Mesenchymal stem cell (in vitro differentiated cells and primary cell): Measurements from ENCODE around the gene CLASRP.

ENCODE experiments used
- DNase-seq: peaks from one replicate; pipeline ENCODE4 v3.0.0-alpha.2; 2013
- H2AFZ ChIP-seq: one replicate; pipeline ENCODE4 v1.6.1; 2013; ENCODE audit warnings: low read depth, mild to moderate bottlenecking, control low read depth, inconsistent platforms, low read length, moderate library complexity
- H2AK5ac ChIP-seq: 2 replicates; pipeline ENCODE4 v1.6.1; 2013; ENCODE audit warnings: low read length, moderate library complexity, mild to moderate bottlenecking, inconsistent platforms; ENCODE audit not compliant: severe bottlenecking
- H2BK120ac ChIP-seq: one replicate; pipeline ENCODE4 v1.6.1; 2013; ENCODE audit warnings: low read depth, mild to moderate bottlenecking, inconsistent platforms, low read length, moderate library complexity
- H2BK12ac ChIP-seq, 2 experiments: one replicate each; pipeline ENCODE4 v1.6.1; 2013; ENCODE audit warnings: inconsistent platforms in 2 of 2, low read length in 2 of 2, mild to moderate bottlenecking in 2 of 2, moderate library complexity in 2 of 2, control low read depth in 1 of 2
- H2BK15ac ChIP-seq: one replicate; pipeline ENCODE4 v1.6.1; 2013; ENCODE audit warnings: mild to moderate bottlenecking, low read depth, inconsistent platforms; ENCODE audit not compliant: poor library complexity, severe bottlenecking
- H2BK5ac ChIP-seq: 2 replicates; pipeline ENCODE4 v1.6.1; 2013; ENCODE audit warnings: low read depth, mild to moderate bottlenecking, low read length, control low read depth, inconsistent platforms; ENCODE audit not compliant: poor library complexity, severe bottlenecking
- H3K14ac ChIP-seq, 2 experiments: one replicate each; pipeline ENCODE4 v1.6.1; 2013; ENCODE audit warnings: inconsistent platforms in 2 of 2, low read length in 2 of 2, control low read depth in 1 of 2, mild to moderate bottlenecking in 1 of 2, moderate library complexity in 1 of 2
- H3K18ac ChIP-seq, 2 experiments: one replicate each; pipeline ENCODE4 v1.6.1; 2013; ENCODE audit warnings: inconsistent platforms in 2 of 2, low read length in 2 of 2, control low read depth in 1 of 2, low read depth in 1 of 2, mild to moderate bottlenecking in 1 of 2
- H3K23ac ChIP-seq, 2 experiments: one replicate each; pipeline ENCODE4 v1.6.1; 2013; ENCODE audit warnings: inconsistent platforms in 2 of 2, low read length in 2 of 2, mild to moderate bottlenecking in 2 of 2, moderate library complexity in 2 of 2, control low read depth in 1 of 2
- H3K27ac ChIP-seq: 2 replicates; pipeline ENCODE4 v1.5.1; 2013; ENCODE audit warnings: mild to moderate bottlenecking, moderate library complexity, low read length, control low read depth, inconsistent platforms; ENCODE audit not compliant: poor library complexity, severe bottlenecking
- H3K27me3 ChIP-seq, 2 experiments: 2 replicates each; pipeline versions ENCODE4 v1.6.1 to v1.7.0; 2013; ENCODE audit warnings: low read length in 2 of 2, mild to moderate bottlenecking in 2 of 2, moderate library complexity in 2 of 2, control low read depth in 1 of 2, inconsistent platforms in 1 of 2; ENCODE audit not compliant: control insufficient read depth in 1 of 2, insufficient read depth in 1 of 2
- H3K36me3 ChIP-seq, 2 experiments: 2 replicates each; pipeline versions ENCODE4 v1.6.1 to v1.7.0; 2013; ENCODE audit warnings: low read length in 2 of 2, control low read depth in 1 of 2, inconsistent platforms in 1 of 2, low read depth in 1 of 2, mild to moderate bottlenecking in 1 of 2; ENCODE audit not compliant: insufficient read depth in 2 of 2, control insufficient read depth in 1 of 2
- H3K4ac ChIP-seq, 2 experiments: one replicate each; pipeline ENCODE4 v1.6.1; 2013; ENCODE audit warnings: inconsistent platforms in 2 of 2, low read length in 2 of 2, mild to moderate bottlenecking in 2 of 2, moderate library complexity in 2 of 2, control low read depth in 1 of 2, low read depth in 1 of 2
- H3K4me1 ChIP-seq: 2 replicates; pipeline ENCODE4 v1.6.1; 2013; ENCODE audit warnings: low read depth, low read length, control low read depth; ENCODE audit not compliant: control insufficient read depth, insufficient read depth
- H3K4me2 ChIP-seq: 2 replicates; pipeline ENCODE4 v1.6.1; 2013; ENCODE audit warnings: low read length, mild to moderate bottlenecking, inconsistent platforms; ENCODE audit not compliant: poor library complexity, severe bottlenecking
- H3K4me3 ChIP-seq, 2 experiments: 2 replicates each; pipeline versions ENCODE4 v1.5.1 to v1.7.0; 2013; ENCODE audit warnings: low read length in 2 of 2, mild to moderate bottlenecking in 2 of 2, control low read depth in 1 of 2, low read depth in 1 of 2; ENCODE audit not compliant: insufficient read depth in 1 of 2
- H3K79me1 ChIP-seq: replicated peaks from 2 replicates; pipeline ENCODE4 v1.6.1; 2013; ENCODE audit warnings: mild to moderate bottlenecking, control low read depth, low read length, inconsistent platforms; ENCODE audit not compliant: poor library complexity, severe bottlenecking
- H3K9ac ChIP-seq: 2 replicates; pipeline ENCODE4 v1.7.0; 2013; ENCODE audit warnings: mild to moderate bottlenecking, low read length, moderate library complexity
- H3K9me3 ChIP-seq: 2 replicates; pipeline ENCODE4 v1.7.0; 2013; ENCODE audit warnings: mild to moderate bottlenecking, low read length; ENCODE audit not compliant: control insufficient read depth
- H4K8ac ChIP-seq: one replicate; pipeline ENCODE4 v1.6.1; 2013; ENCODE audit warnings: inconsistent platforms, mild to moderate bottlenecking, low read length, moderate library complexity
- H4K91ac ChIP-seq: one replicate; pipeline ENCODE4 v1.6.1; 2013; ENCODE audit warnings: mild to moderate bottlenecking, low read length, inconsistent platforms
- WGBS: methylation state at CpG from one replicate; pipeline ENCODE4 v1.1.7; 2013; ENCODE audit warnings: mixed read lengths; 5-methylcytosine and 5-hydroxymethylcytosine counted together

The CLASRP gene

DNA sequence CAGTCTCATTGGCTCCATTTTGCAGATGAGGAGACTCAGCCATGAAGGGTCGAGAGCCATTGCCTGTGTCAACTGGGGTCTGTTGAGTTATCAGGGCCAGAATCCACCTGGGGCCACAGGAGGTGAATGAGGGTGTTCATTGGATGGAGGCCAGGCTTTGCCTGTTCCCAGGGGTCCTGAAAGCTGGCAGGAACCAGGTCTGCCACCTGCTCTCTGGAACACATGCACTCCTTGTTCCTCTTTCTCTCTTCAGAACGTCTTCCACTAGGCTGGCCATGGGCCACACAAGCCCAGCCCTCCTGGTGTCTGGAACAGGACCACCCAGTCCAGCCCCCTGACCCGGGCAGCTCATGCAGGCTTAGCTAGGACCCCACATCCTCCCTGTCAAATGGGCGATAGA is 75.3 kb downstream of the CLASRP start:
- Histone ChIP-seq H3K4me3 (no peak overlapping the region), H3K27ac (no peak overlapping the region), H3K9ac (no peak overlapping the region), H3K4me2 (no peak overlapping the region), H2BK120ac (no peak overlapping the region), H3K36me3 (peaks cover 0 to 28% of the 10 kb centered on the region in 2 experiments), H2BK5ac (no peak overlapping the region), H4K8ac (no peak overlapping the region), H3K4me1 (peaks cover 27% of the 10 kb centered on the region), H2BK12ac (no peak overlapping the region), H3K79me1 (peaks cover 62% of the 10 kb centered on the region), H3K9me3 (no peaks in the 10 kb centered on the region), H2BK15ac (no peak overlapping the region), H4K91ac (no peak overlapping the region), H3K14ac (no peak overlapping the region), H3K4ac (no peak overlapping the region), H2AK5ac (no peak overlapping the region), H3K18ac (no peak overlapping the region), H3K23ac (no peak overlapping the region), H3K27me3 (no peaks in the 10 kb centered on the region), H2AFZ (no peak overlapping the region)
- DNase-seq = no peak
- WGBS = 97% methylated on average over 3 of the region's 4 CpGs

DNA sequence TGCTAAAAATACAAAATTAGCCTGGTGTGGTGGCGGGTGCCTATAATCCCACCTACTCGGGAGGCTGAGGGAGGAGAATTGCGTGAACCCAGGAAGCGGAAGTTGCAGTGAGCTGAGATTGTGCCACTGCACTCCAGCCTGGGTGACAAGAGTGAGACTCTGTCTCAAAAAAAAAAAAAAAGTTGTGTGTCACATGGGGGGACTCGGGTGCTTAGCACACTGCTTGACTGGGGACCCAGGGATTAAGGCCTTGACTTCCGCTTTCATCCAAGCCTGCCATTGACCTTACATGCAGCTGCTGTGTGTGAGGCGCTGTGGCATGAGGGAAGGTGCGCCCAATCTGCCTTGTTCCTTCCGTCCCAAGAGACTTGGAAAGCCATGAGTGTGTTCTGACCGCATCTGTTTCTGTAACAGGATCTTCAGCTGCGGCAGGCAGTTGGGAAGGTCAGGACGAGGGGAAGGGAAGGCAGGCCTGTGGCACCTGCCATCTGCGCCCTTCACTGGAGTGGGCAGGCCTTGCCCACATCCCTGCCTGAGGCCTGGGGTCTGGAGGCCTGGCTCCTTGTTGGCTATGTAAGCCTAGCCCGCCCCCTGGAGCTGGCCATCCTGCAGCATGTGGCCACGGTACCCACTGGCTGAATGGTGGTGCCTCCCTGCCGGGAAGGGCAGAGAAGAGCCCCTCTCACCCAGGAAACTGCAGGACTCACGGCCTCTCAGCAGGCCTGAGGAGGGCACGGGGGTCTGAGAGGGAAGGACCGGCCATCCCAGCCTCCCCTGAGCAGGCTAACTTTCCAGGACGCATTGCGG is 77.2 kb downstream of the CLASRP start:
- DNase-seq = no peak

GRCh38 chr19:45117167-45117594 is 78.3 kb downstream of the CLASRP start:
- Histone ChIP-seq H2BK120ac (no peak overlapping the region), H3K4me3 (no peak overlapping the region), H3K4me2 (no peak overlapping the region), H3K23ac (no peak overlapping the region), H3K9ac (no peak overlapping the region), H2BK5ac (no peak overlapping the region), H3K79me1 (peaks cover 66% of the 10 kb centered on the region), H3K9me3 (no peaks in the 10 kb centered on the region), H3K14ac (no peak overlapping the region), H3K36me3 (peaks cover 4 to 29% of the 10 kb centered on the region in 2 experiments), H2BK12ac (no peak overlapping the region), H3K4ac (no peak overlapping the region), H3K27ac (no peak overlapping the region), H2BK15ac (no peak overlapping the region), H3K27me3 (no peaks in the 10 kb centered on the region), H3K4me1 (peaks cover 32% of the 10 kb centered on the region), H2AFZ (no peak overlapping the region), H2AK5ac (no peak overlapping the region), H4K91ac (peak overlapping the region; percentile 18), H3K18ac (peak overlapping the region in 1 of 2 experiments; percentile 5), H4K8ac (no peak overlapping the region)
- peak; percentile 40 for DNase-seq
- WGBS = 51% methylated on average over 16 of the region's 16 CpGs

More for the DNA sequence above, 77.2 kb downstream of the CLASRP start:
- Histone ChIP-seq H2BK12ac (no peak overlapping the region), H2BK15ac (no peak overlapping the region), H3K4me1 (peaks cover 25% of the 10 kb centered on the region), H3K23ac (no peak overlapping the region), H2BK120ac (no peak overlapping the region), H3K14ac (peak overlapping the region in 1 of 2 experiments; percentile 12), H3K36me3 (peaks cover 4 to 26% of the 10 kb centered on the region in 2 experiments), H3K79me1 (peaks cover 57% of the 10 kb centered on the region), H4K91ac (no peak overlapping the region), H3K9ac (no peak overlapping the region), H3K4ac (no peak overlapping the region), H2BK5ac (no peak overlapping the region), H3K27me3 (no peaks in the 10 kb centered on the region), H3K18ac (no peak overlapping the region), H3K27ac (no peak overlapping the region), H2AK5ac (no peak overlapping the region), H3K9me3 (no peaks in the 10 kb centered on the region), H4K8ac (no peak overlapping the region), H2AFZ (no peak overlapping the region), H3K4me2 (no peak overlapping the region), H3K4me3 (no peak overlapping the region)
- WGBS = 98% methylated on average over 21 of the region's 21 CpGs

DNA sequence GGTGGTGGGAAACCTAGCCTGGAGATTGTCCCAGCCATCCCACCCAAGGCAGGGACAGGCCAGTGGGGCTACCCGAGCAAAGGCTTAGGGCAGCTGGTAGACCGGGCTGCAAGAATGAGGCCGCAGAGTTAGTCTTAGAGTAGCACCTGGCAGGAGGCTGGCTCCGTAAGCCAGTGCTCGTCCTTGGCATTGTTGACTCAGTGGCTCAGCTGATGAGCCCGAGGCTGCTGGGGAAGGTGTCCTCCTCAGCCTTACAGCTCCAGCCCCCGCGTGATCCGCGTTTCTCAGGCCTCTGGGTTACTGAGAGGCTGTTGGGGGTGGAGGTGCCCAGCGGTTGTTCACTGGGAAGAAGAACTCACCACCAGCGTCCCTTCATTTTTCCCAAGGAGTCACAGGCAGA is 78.8 kb downstream of the CLASRP start:
- Histone ChIP-seq H4K8ac (peak overlapping the region; percentile 33), H3K36me3 (peaks cover 4 to 24% of the 10 kb centered on the region in 2 experiments), H2BK5ac (no peak overlapping the region), H3K27ac (no peak overlapping the region), H3K14ac (no peak overlapping the region), H3K79me1 (peaks cover 65% of the 10 kb centered on the region), H2AK5ac (no peak overlapping the region), H3K4me3 (no peak overlapping the region), H3K9me3 (no peaks in the 10 kb centered on the region), H2BK120ac (no peak overlapping the region), H2AFZ (no peak overlapping the region), H3K4ac (no peak overlapping the region), H4K91ac (peak overlapping the region; percentile 18), H2BK15ac (no peak overlapping the region), H3K18ac (peak overlapping the region in 1 of 2 experiments; percentile 5), H2BK12ac (peak overlapping the region in 1 of 2 experiments; percentile 15), H3K9ac (no peak overlapping the region), H3K4me2 (no peak overlapping the region), H3K23ac (no peak overlapping the region), H3K27me3 (no peaks in the 10 kb centered on the region), H3K4me1 (peaks cover 32% of the 10 kb centered on the region)
- DNase-seq = no peak
- WGBS = 87% methylated on average over 12 of the region's 12 CpGs
